Measurements from ENCODE around the gene ZNF573.

DNA sequence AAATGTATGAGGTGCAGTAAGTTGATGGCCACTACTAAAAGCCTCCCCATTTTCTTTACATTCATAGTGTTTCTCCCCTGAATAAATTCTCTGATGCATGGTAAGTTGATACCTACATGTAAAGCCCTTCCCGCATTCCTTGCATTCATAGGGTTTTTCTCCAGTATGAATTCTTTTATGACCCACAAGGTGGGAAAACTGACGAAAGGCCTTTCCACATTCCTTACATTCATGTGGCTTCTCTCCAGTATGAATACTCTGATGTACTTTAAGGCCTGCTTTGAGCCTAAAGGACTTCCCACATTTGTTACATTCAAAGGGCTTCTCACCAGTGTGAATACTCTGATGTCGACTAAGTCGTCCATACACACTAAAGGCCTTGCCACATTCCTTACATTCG is 80.3 kb downstream of the ZNF573 start:
- TF ChIP-seq POLR2AphosphoS5 (IDR thresholded peaks at IDR 0.05; ENCODE audit: low read depth, low read length), result no peak
- no peak for TF ChIP-seq POLR2A (IDR thresholded peaks at IDR 0.05; ENCODE audit: low read depth, low read length)
- no peak for TF ChIP-seq TAF1 (IDR thresholded peaks at IDR 0.05; ENCODE audit: borderline replicate concordance, low read depth, low read length)

Data from GM12892 (cell line).